ENCODE results near the gene RIPK1.
"Not testable (repeated sequence)": the region's sequence is repeated elsewhere in the genome, so short reads cannot be mapped to it uniquely, and the experiment has no call there.

Gene RIPK1

DNA sequence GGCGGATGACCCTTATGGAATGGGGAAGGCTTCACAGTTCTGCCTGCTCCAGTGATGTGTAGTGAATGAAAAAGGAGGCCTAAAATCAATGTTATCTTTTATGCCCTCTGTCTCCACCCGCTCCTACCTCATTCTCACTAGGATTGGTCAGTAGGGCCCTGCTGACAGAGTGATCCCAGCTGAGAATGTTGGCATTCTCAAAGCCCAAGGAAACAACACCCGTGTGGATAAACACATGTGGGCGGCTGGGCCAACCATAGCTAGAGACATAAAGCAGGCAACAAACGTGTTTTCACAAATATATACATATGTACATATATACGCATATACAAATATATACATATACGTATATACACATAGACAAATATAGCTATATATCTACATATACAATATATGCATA, 4.5 kb downstream of the RIPK1 start:
- TF ChIP-seq, protein P1, sequence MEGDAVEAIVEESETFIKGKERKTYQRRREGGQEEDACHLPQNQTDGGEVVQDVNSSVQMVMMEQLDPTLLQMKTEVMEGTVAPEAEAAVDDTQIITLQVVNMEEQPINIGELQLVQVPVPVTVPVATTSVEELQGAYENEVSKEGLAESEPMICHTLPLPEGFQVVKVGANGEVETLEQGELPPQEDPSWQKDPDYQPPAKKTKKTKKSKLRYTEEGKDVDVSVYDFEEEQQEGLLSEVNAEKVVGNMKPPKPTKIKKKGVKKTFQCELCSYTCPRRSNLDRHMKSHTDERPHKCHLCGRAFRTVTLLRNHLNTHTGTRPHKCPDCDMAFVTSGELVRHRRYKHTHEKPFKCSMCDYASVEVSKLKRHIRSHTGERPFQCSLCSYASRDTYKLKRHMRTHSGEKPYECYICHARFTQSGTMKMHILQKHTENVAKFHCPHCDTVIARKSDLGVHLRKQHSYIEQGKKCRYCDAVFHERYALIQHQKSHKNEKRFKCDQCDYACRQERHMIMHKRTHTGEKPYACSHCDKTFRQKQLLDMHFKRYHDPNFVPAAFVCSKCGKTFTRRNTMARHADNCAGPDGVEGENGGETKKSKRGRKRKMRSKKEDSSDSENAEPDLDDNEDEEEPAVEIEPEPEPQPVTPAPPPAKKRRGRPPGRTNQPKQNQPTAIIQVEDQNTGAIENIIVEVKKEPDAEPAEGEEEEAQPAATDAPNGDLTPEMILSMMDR (IDR thresholded peaks at IDR 0.05; ENCODE audit: borderline replicate concordance, control extremely low read depth, extremely low read depth, insufficient read depth, missing control alignments) = no peak
- in situ Hi-C loops (cut with MboI; ENCODE audit: low sequenced_read_pairs, unreplicated experiment) = no loop called here
- no peak for DNase-seq (ENCODE audit: low spot score)

DNA sequence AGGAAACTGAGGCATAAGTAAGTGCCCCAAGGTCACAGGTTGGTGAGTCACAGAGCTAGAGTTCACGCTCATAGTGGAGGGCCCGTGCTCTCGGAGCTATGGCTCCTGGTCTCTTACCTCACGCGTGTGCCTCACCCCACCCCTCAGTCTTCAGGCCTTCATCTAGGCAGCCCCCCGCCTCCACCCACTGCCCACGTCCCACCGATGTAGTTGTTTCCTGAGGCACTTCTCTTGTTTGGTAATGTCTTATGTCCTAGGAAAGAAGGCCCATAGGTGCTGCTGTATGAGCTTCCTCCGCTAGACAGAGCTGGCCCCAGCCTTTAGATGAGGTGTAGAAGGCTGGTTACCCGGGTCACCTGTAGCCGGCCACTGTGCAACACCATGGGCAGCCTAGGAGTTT, 5.1 kb downstream of the RIPK1 start:
- in situ Hi-C loops (cut with MboI; ENCODE audit: low sequenced_read_pairs, unreplicated experiment) = no loop called here
- DNase-seq (ENCODE audit: low spot score) = no peak
- TF ChIP-seq, protein P1 (IDR thresholded peaks at IDR 0.05; ENCODE audit: borderline replicate concordance, control extremely low read depth, extremely low read depth, insufficient read depth, missing control alignments) = no peak

DNA sequence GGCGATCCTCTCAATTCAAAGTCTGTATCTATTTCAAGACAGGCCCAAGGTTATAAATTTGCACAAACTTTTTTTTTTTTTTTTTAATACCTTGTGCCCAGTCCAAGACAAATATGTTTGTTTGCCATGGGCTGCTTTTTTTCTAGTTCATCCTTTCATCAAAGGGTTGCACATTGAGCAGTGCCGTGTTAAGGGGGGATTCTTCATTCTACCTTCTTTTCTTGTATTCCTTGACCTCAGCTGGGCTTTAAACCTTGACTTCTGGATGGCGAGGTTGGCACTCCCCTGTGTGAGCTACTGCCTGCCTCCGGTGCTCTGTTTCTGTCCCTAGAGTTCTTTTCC, 7.4 kb downstream of the RIPK1 start:
- in situ Hi-C loops (cut with MboI; ENCODE audit: low sequenced_read_pairs, unreplicated experiment) = no loop called here
- TF ChIP-seq, protein P1 (IDR thresholded peaks at IDR 0.05; ENCODE audit: borderline replicate concordance, control extremely low read depth, extremely low read depth, insufficient read depth, missing control alignments) = no peak
- no peak for DNase-seq (ENCODE audit: low spot score)

DNA sequence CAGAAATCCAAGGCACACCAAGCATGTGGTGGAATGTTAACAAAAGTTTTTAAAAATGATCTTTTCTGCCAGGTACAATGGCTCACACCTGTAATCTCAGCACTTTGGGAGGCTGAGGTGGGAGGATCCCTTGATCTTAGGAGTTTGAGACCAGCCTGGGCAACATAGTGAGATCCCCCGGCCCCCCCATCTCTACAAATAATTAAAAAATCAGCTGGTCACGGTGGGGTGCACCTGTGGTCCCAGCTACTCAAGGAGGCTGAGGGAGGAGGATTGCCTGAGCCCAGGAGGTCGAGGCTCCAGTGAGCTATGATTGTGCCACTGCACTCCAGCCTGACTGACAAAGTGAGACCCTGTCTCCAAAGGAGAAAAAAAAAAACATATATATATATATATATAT, 8.0 kb downstream of the RIPK1 start:
- TF ChIP-seq, protein P1 (IDR thresholded peaks at IDR 0.05; ENCODE audit: borderline replicate concordance, control extremely low read depth, extremely low read depth, insufficient read depth, missing control alignments) = no peak
- in situ Hi-C loops (cut with MboI; ENCODE audit: low sequenced_read_pairs, unreplicated experiment) = no loop called here
- DNase-seq (ENCODE audit: low spot score) = no peak

DNA sequence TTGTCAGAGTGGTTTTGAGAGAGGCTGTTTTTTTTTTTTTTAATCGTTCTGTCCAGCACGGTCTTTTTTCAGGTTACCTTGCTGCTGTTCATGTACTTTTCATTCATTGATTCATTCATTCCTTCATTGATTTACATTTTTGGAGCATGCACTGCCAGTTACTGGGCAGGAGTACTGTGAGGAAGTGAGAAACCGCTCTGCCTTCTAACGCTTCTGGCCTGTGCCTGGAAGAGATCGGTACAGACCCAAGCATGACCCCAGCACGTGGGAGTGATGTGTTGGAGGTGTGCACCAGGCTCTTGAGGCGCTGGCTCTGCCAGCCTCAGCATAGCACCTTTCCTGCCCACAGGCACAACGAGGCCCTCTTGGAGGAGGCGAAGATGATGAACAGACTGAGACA, 9.1 kb downstream of the RIPK1 start:
- TF ChIP-seq, protein P1 (IDR thresholded peaks at IDR 0.05; ENCODE audit: borderline replicate concordance, control extremely low read depth, extremely low read depth, insufficient read depth, missing control alignments) = no peak
- in situ Hi-C loops (cut with MboI; ENCODE audit: low sequenced_read_pairs, unreplicated experiment) = no loop called here
- DNase-seq (ENCODE audit: low spot score) = no peak

DNA sequence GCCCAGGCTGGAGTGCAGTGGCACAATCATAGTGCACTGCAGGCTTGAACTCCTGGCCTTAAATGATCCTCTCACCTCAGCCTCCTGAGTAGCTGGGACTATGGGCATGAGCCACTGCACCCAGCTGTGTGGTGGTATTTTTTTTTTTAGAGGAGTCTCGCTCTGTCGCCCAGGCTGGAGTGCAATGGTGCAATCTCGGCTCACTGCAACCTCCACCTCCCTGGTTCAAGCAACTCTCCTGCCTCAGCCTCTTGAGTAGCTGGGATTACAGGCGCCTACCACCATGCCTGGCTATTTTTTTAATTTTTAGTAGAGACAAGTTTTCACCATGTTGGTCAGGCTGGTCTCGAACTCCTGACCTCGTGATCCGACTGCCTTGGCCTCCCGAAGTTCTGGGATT, 10.7 kb downstream of the RIPK1 start:
- DNase-seq (ENCODE audit: low spot score); in situ Hi-C loops (cut with MboI; ENCODE audit: low sequenced_read_pairs, unreplicated experiment): not testable (repeated sequence)

DNA sequence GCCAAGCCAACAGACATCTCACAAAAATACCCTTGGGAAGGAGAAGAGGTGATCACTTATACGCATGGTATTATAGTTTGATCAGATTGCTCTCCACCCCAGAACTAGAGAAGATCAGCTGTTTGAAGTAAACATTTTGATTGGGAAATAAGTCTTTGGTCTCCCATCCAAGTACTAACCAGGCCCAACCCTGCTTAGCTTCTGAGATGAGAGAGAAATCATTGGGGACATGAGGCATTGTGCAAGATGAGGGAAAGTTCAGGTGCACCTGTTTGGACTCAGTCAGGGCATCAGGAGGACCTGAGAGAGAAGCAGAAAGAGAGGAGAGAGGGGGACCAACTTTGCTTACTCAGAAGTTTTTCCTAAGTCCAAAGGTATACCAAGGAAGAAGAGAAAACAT, 11.4 kb downstream of the RIPK1 start:
- DNase-seq (ENCODE audit: low spot score) = no peak
- TF ChIP-seq, protein P1 (IDR thresholded peaks at IDR 0.05; ENCODE audit: borderline replicate concordance, control extremely low read depth, extremely low read depth, insufficient read depth, missing control alignments) = no peak
- in situ Hi-C loops (cut with MboI; ENCODE audit: low sequenced_read_pairs, unreplicated experiment) = no loop called here
